ENCODE data around the gene NOS1.
"Not testable (repeated sequence)": the region's sequence is repeated elsewhere in the genome, so short reads cannot be mapped to it uniquely, and the experiment has no call there.

NOS1 gene

GRCh38 chr12:117262749-117263148 is 98.7 kb downstream of the NOS1 start:
- DNase-seq (ENCODE audit: low spot score), result no peak

GRCh38 chr12:117261247-117261646 is 100.2 kb downstream of the NOS1 start:
- no peak for DNase-seq (ENCODE audit: low spot score)

- DNase-seq (ENCODE audit: low spot score), result no peak
Observed at GRCh38 chr12:117255386-117255785, 106.0 kb downstream of the NOS1 start.

GRCh38 chr12:117243488-117243887 is 117.9 kb downstream of the NOS1 start:
- DNase-seq (ENCODE audit: low spot score), result no peak

GRCh38 chr12:117241697-117242096 is 119.7 kb downstream of the NOS1 start:
- no peak for DNase-seq (ENCODE audit: low spot score)

GRCh38 chr12:117240081-117240755 is 121.2 kb downstream of the NOS1 start:
- DNase-seq (ENCODE audit: low spot score), result no peak

- DNase-seq (ENCODE audit: low spot score), result peak; percentile 57
Observed at GRCh38 chr12:117236456-117237001, 124.9 kb downstream of the NOS1 start.

GRCh38 chr12:117235261-117235660 is 126.2 kb downstream of the NOS1 start:
- no peak for DNase-seq (ENCODE audit: low spot score)

- no peak for DNase-seq (ENCODE audit: low spot score)
Observed at GRCh38 chr12:117234441-117234840, 127.0 kb downstream of the NOS1 start.

- no peak for DNase-seq (ENCODE audit: low spot score)
Observed at GRCh38 chr12:117231750-117232149, 129.7 kb downstream of the NOS1 start.

GRCh38 chr12:117228239-117228638 is 133.2 kb downstream of the NOS1 start:
- DNase-seq (ENCODE audit: low spot score), result no peak

- no peak for DNase-seq (ENCODE audit: low spot score)
Observed at GRCh38 chr12:117227000-117227653, 134.3 kb downstream of the NOS1 start.

- DNase-seq (ENCODE audit: low spot score), result no peak
Observed at GRCh38 chr12:117226505-117226904, 134.9 kb downstream of the NOS1 start.

- no peak for DNase-seq (ENCODE audit: low spot score)
Observed at GRCh38 chr12:117225179-117225578, 136.2 kb downstream of the NOS1 start.

- not testable (repeated sequence) for DNase-seq (ENCODE audit: low spot score)
Observed at GRCh38 chr12:117220947-117221346, 140.5 kb downstream of the NOS1 start.

GRCh38 chr12:117218149-117218548 is 143.3 kb downstream of the NOS1 start:
- DNase-seq (ENCODE audit: low spot score), result no peak

GRCh38 chr12:117216686-117217085 is 144.7 kb downstream of the NOS1 start:
- DNase-seq (ENCODE audit: low spot score), result no peak

GRCh38 chr12:117214797-117215196 is 146.6 kb downstream of the NOS1 start:
- DNase-seq (ENCODE audit: low spot score), result no peak

GRCh38 chr12:117213295-117213808 is 148.1 kb downstream of the NOS1 start:
- no peak for DNase-seq (ENCODE audit: low spot score)

GRCh38 chr12:117212563-117213190 is 148.7 kb downstream of the NOS1 start:
- DNase-seq (ENCODE audit: low spot score), result peak; percentile 57

GRCh38 chr12:117210266-117210918 is 151.0 kb downstream of the NOS1 start:
- no peak for DNase-seq (ENCODE audit: low spot score)

GRCh38 chr12:117209626-117210025 is 151.8 kb downstream of the NOS1 start:
- no peak for DNase-seq (ENCODE audit: low spot score)
